SU-DHL-6 (cell line): ENCODE measurements around the gene KLF2.

Experiments
- CTCF ChIP-seq: fragments of 200-600 bp; sonication (generic); IDR thresholded peaks from one replicate; pipeline ENCODE4 v1.5.1; 2017; ENCODE audit warnings: antibody characterized with exemption, mild to moderate bottlenecking, low read length, moderate library complexity; ENCODE audit not compliant: insufficient read depth, poor library complexity, severe bottlenecking
- EZH2phosphoT487 ChIP-seq: fragments of 200-600 bp; sonication (generic), shearing (Covaris generic); conservative IDR thresholded peaks from 2 replicates; pipeline ENCODE4 v1.6.1; 2018; ENCODE audit warnings: mild to moderate bottlenecking, antibody characterized with exemption, low read length, moderate library complexity, mixed read lengths

- no peak for TF ChIP-seq CTCF
- TF ChIP-seq EZH2phosphoT487 = no peak
These were observed 26.3 kb upstream of the KLF2 start for GRCh38 chr19:16298334-16298733.
